Peyer's patch (tissue), 4 donors: Measurements from ENCODE around the gene ANKRD55.

Source experiments
- POLR2A ChIP-seq, 2 donors: fragments of 450-650 bp; IDR thresholded peaks; one replicate each; pipeline ENCODE4 v1.5.1; 2017; ENCODE audit warnings: antibody characterized with exemption in 2 of 2, mild to moderate bottlenecking in 2 of 2, moderate library complexity in 2 of 2
- TF ChIP-seq, protein P1 (sequence below), 6 experiments: fragments of 450-650 bp in 4 of 6; fragments of 200-600 bp in 2 of 6; sonication (generic) in 1 of 6; IDR thresholded peaks; one replicate each; pipeline ENCODE4 v1.5.1; 2017 to 2019; ENCODE audit warnings: antibody characterized with exemption in 6 of 6, mild to moderate bottlenecking in 3 of 6, moderate library complexity in 1 of 6

DNA sequence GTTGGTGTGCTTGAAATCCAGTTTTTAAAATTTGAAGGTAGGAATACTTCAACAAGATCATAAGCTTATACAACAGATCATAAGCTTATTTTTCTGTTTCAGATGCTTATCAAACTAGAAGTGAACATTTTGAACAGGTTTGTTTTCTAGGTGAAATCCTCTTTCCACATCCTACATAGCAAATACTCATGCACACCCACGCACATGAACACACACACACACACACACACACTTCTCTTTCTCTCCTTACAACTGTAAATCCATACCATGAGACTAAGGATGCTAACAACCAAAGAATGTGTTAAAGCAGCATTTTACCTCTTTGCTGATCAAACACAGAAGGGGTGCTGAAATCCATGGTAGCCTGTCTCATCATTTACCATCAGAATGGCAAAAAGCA lies 592 bp downstream of the ANKRD55 start:
- TF ChIP-seq, protein P1, sequence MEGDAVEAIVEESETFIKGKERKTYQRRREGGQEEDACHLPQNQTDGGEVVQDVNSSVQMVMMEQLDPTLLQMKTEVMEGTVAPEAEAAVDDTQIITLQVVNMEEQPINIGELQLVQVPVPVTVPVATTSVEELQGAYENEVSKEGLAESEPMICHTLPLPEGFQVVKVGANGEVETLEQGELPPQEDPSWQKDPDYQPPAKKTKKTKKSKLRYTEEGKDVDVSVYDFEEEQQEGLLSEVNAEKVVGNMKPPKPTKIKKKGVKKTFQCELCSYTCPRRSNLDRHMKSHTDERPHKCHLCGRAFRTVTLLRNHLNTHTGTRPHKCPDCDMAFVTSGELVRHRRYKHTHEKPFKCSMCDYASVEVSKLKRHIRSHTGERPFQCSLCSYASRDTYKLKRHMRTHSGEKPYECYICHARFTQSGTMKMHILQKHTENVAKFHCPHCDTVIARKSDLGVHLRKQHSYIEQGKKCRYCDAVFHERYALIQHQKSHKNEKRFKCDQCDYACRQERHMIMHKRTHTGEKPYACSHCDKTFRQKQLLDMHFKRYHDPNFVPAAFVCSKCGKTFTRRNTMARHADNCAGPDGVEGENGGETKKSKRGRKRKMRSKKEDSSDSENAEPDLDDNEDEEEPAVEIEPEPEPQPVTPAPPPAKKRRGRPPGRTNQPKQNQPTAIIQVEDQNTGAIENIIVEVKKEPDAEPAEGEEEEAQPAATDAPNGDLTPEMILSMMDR (IDR thresholded peaks at IDR 0.05), result no peak
- no peak for TF ChIP-seq POLR2A (IDR thresholded peaks at IDR 0.05)
